ENCODE measurements around the gene GPI. TPM values are rescaled to one million over a fixed set of nuclear protein-coding genes. Genes with fewer than 3 reads are reported as not detected.

The GPI gene
- total and polyA plus RNA-seq, 2 of the 13 experiments (the other 11 are each of a cell fraction or from before 2014, with no cell fraction given) = 147 to 167 TPM

GRCh38 chr19:34428549-34429285 is 63.7 kb downstream of the GPI start:
- peak; percentile 2 for DNase-seq (ENCODE audit: low spot score)
- no TSS peak for BruUV-seq (replicated peaks)
- ChIA-PET CTCF (ENCODE audit: low intra/inter-chr PET ratio, low total read pairs) (no interaction called here), POLR2A (interaction anchor here (1.4 kb wide), 1 partner anchor 9 kb away, joined by 4 read pairs; no protein-coding TSS in a partner anchor)
- Histone ChIP-seq H3K9ac (ENCODE audit: insufficient read depth, low read depth, low read length) (peak overlapping the region; percentile 86), H3K79me2 (ENCODE audit: insufficient read depth, low read length) (peaks cover 53% of the 10 kb centered on the region), H3K27me3 (ENCODE audit: control insufficient read depth in 1 of 2, insufficient read depth in 2 of 2, low read length in 2 of 2) (no peaks in the 10 kb centered on the region; a peak in 1 of 5 replicates), H4K20me1 (ENCODE audit: insufficient read depth, low read length) (peaks cover 45% of the 10 kb centered on the region), H2AFZ (ENCODE audit: low read length) (no peak overlapping the region), H3K4me3 (replicated peaks in 1 of 3; ENCODE audit: insufficient read depth in 1 of 3, low read depth in 2 of 3, low read length in 3 of 3) (peak overlapping the region; percentile 87 to 90 (median 89)), H3K9me3 (ENCODE audit: low read length) (no peaks in the 10 kb centered on the region), H3K4me1 (ENCODE audit: insufficient read depth, low read length) (peaks cover 41% of the 10 kb centered on the region), H3K27ac (ENCODE audit: extremely low read length, insufficient read depth, low read length) (peak overlapping the region; percentile 73), H3K36me3 (replicated peaks in 1 of 2; ENCODE audit: control insufficient read depth in 1 of 2, insufficient read depth in 2 of 2, low read length in 2 of 2) (peaks cover 7 to 31% of the 10 kb centered on the region in 2 experiments), H3K4me2 (ENCODE audit: low read depth, low read length) (peak overlapping the region; percentile 80)
- peak; percentile 66 for ATAC-seq
- no peak for FAIRE-seq
- intact Hi-C loops (cut with micrococcal nuclease; ENCODE audit: unreplicated experiment) (loop anchor here (2.0 kb wide), 1 partner anchor 66 kb away; no protein-coding TSS in a partner anchor), in situ Hi-C loops (cut with HindIII; ENCODE audit: extremely low pct_ligation_motif_present, low pct_unique_long_range_greater_than_20kb) (no loop called here)
- under 1% methylated on average over 30 of the region's 68 CpGs for WGBS (ENCODE audit: low lambda C conversion rate)
- TF ChIP-seq SAP130 (CRISPR knock-in tag; IDR thresholded peaks at IDR 0.05; ENCODE audit: low read depth) (peak; percentile 31), ZNF460 (CRISPR knock-in tag; IDR thresholded peaks at IDR 0.05; ENCODE audit: borderline replicate concordance) (no peak), HOXD1 (CRISPR knock-in tag; IDR thresholded peaks at IDR 0.05) (no peak), ELF3 (CRISPR knock-in tag; IDR thresholded peaks at IDR 0.05) (0 out of 2 replicates have a peak, but pooled peaks have one; percentile 3), ZNF770 (CRISPR knock-in tag; IDR thresholded peaks at IDR 0.05) (peak; percentile 52; the same call in 1 of the 2 replicates), ZNF615 (CRISPR knock-in tag; IDR thresholded peaks at IDR 0.05; ENCODE audit: borderline replicate concordance) (0 out of 2 replicates have a peak, but pooled peaks have one; percentile 68), ZNF253 (CRISPR knock-in tag; IDR thresholded peaks at IDR 0.05; ENCODE audit: borderline replicate concordance) (0 out of 2 replicates have a peak, but pooled peaks have one; percentile 43), ZNF773 (CRISPR knock-in tag; IDR thresholded peaks at IDR 0.05; ENCODE audit: borderline replicate concordance) (peak; percentile 11; the same call in 1 of the 2 replicates), ZNF121 (CRISPR knock-in tag; IDR thresholded peaks at IDR 0.05) (0 out of 2 replicates have a peak, but pooled peaks have one; percentile 10), AGO2 (optimal IDR thresholded peaks at IDR 0.05; ENCODE audit: low read depth, low read length) (peak; percentile 82), AHDC1 (CRISPR knock-in tag; IDR thresholded peaks at IDR 0.05; ENCODE audit: borderline replicate concordance) (no peak), FOXK2 (IDR thresholded peaks at IDR 0.05) (no peak), ZNF607 (CRISPR knock-in tag; IDR thresholded peaks at IDR 0.05; ENCODE audit: borderline replicate concordance) (0 out of 2 replicates have a peak, but pooled peaks have one; percentile 5), DMAP1 (CRISPR knock-in tag; IDR thresholded peaks at IDR 0.05) (peak; percentile 52; the same call in 1 of the 2 replicates), RBFOX2 (IDR thresholded peaks at IDR 0.05; ENCODE audit: low read depth, low read length) (peak; percentile 73)
